Mesenchymal stem cell (in vitro differentiated cells and primary cell): Measurements from ENCODE around the gene OPCML.

Source experiments
- DNase-seq: peaks from one replicate; pipeline ENCODE4 v3.0.0-alpha.2; 2013
- H2AFZ ChIP-seq: one replicate; pipeline ENCODE4 v1.6.1; 2013; ENCODE audit warnings: low read depth, mild to moderate bottlenecking, control low read depth, inconsistent platforms, low read length, moderate library complexity
- H2AK5ac ChIP-seq: 2 replicates; pipeline ENCODE4 v1.6.1; 2013; ENCODE audit warnings: low read length, moderate library complexity, mild to moderate bottlenecking, inconsistent platforms; ENCODE audit not compliant: severe bottlenecking
- H2BK120ac ChIP-seq: one replicate; pipeline ENCODE4 v1.6.1; 2013; ENCODE audit warnings: low read depth, mild to moderate bottlenecking, inconsistent platforms, low read length, moderate library complexity
- H2BK12ac ChIP-seq, 2 experiments: one replicate each; pipeline ENCODE4 v1.6.1; 2013; ENCODE audit warnings: inconsistent platforms in 2 of 2, low read length in 2 of 2, mild to moderate bottlenecking in 2 of 2, moderate library complexity in 2 of 2, control low read depth in 1 of 2
- H2BK15ac ChIP-seq: one replicate; pipeline ENCODE4 v1.6.1; 2013; ENCODE audit warnings: mild to moderate bottlenecking, low read depth, inconsistent platforms; ENCODE audit not compliant: poor library complexity, severe bottlenecking
- H2BK5ac ChIP-seq: 2 replicates; pipeline ENCODE4 v1.6.1; 2013; ENCODE audit warnings: low read depth, mild to moderate bottlenecking, low read length, control low read depth, inconsistent platforms; ENCODE audit not compliant: poor library complexity, severe bottlenecking
- H3K14ac ChIP-seq, 2 experiments: one replicate each; pipeline ENCODE4 v1.6.1; 2013; ENCODE audit warnings: inconsistent platforms in 2 of 2, low read length in 2 of 2, control low read depth in 1 of 2, mild to moderate bottlenecking in 1 of 2, moderate library complexity in 1 of 2
- H3K18ac ChIP-seq, 2 experiments: one replicate each; pipeline ENCODE4 v1.6.1; 2013; ENCODE audit warnings: inconsistent platforms in 2 of 2, low read length in 2 of 2, control low read depth in 1 of 2, low read depth in 1 of 2, mild to moderate bottlenecking in 1 of 2
- H3K23ac ChIP-seq, 2 experiments: one replicate each; pipeline ENCODE4 v1.6.1; 2013; ENCODE audit warnings: inconsistent platforms in 2 of 2, low read length in 2 of 2, mild to moderate bottlenecking in 2 of 2, moderate library complexity in 2 of 2, control low read depth in 1 of 2
- H3K27ac ChIP-seq: 2 replicates; pipeline ENCODE4 v1.5.1; 2013; ENCODE audit warnings: mild to moderate bottlenecking, moderate library complexity, low read length, control low read depth, inconsistent platforms; ENCODE audit not compliant: poor library complexity, severe bottlenecking
- H3K27me3 ChIP-seq, 2 experiments: 2 replicates each; pipeline versions ENCODE4 v1.6.1 to v1.7.0; 2013; ENCODE audit warnings: low read length in 2 of 2, mild to moderate bottlenecking in 2 of 2, moderate library complexity in 2 of 2, control low read depth in 1 of 2, inconsistent platforms in 1 of 2; ENCODE audit not compliant: control insufficient read depth in 1 of 2, insufficient read depth in 1 of 2
- H3K36me3 ChIP-seq, 2 experiments: 2 replicates each; pipeline versions ENCODE4 v1.6.1 to v1.7.0; 2013; ENCODE audit warnings: low read length in 2 of 2, control low read depth in 1 of 2, inconsistent platforms in 1 of 2, low read depth in 1 of 2, mild to moderate bottlenecking in 1 of 2; ENCODE audit not compliant: insufficient read depth in 2 of 2, control insufficient read depth in 1 of 2
- H3K4ac ChIP-seq, 2 experiments: one replicate each; pipeline ENCODE4 v1.6.1; 2013; ENCODE audit warnings: inconsistent platforms in 2 of 2, low read length in 2 of 2, mild to moderate bottlenecking in 2 of 2, moderate library complexity in 2 of 2, control low read depth in 1 of 2, low read depth in 1 of 2
- H3K4me1 ChIP-seq: 2 replicates; pipeline ENCODE4 v1.6.1; 2013; ENCODE audit warnings: low read depth, low read length, control low read depth; ENCODE audit not compliant: control insufficient read depth, insufficient read depth
- H3K4me2 ChIP-seq: 2 replicates; pipeline ENCODE4 v1.6.1; 2013; ENCODE audit warnings: low read length, mild to moderate bottlenecking, inconsistent platforms; ENCODE audit not compliant: poor library complexity, severe bottlenecking
- H3K4me3 ChIP-seq, 2 experiments: 2 replicates each; pipeline versions ENCODE4 v1.5.1 to v1.7.0; 2013; ENCODE audit warnings: low read length in 2 of 2, mild to moderate bottlenecking in 2 of 2, control low read depth in 1 of 2, low read depth in 1 of 2; ENCODE audit not compliant: insufficient read depth in 1 of 2
- H3K79me1 ChIP-seq: replicated peaks from 2 replicates; pipeline ENCODE4 v1.6.1; 2013; ENCODE audit warnings: mild to moderate bottlenecking, control low read depth, low read length, inconsistent platforms; ENCODE audit not compliant: poor library complexity, severe bottlenecking
- H3K9ac ChIP-seq: 2 replicates; pipeline ENCODE4 v1.7.0; 2013; ENCODE audit warnings: mild to moderate bottlenecking, low read length, moderate library complexity
- H3K9me3 ChIP-seq: 2 replicates; pipeline ENCODE4 v1.7.0; 2013; ENCODE audit warnings: mild to moderate bottlenecking, low read length; ENCODE audit not compliant: control insufficient read depth
- H4K8ac ChIP-seq: one replicate; pipeline ENCODE4 v1.6.1; 2013; ENCODE audit warnings: inconsistent platforms, mild to moderate bottlenecking, low read length, moderate library complexity
- H4K91ac ChIP-seq: one replicate; pipeline ENCODE4 v1.6.1; 2013; ENCODE audit warnings: mild to moderate bottlenecking, low read length, inconsistent platforms
- WGBS: methylation state at CpG from one replicate; pipeline ENCODE4 v1.1.7; 2013; ENCODE audit warnings: mixed read lengths; 5-methylcytosine and 5-hydroxymethylcytosine counted together

OPCML gene

GRCh38 chr11:133548641-133549040, 16.3 kb upstream of the OPCML start:
- Histone ChIP-seq H3K4me2 (no peak overlapping the region), H3K4ac (no peak overlapping the region), H3K4me1 (no peaks in the 10 kb centered on the region), H2AFZ (no peak overlapping the region), H3K9me3 (no peaks in the 10 kb centered on the region), H4K8ac (no peak overlapping the region), H3K14ac (no peak overlapping the region), H3K23ac (no peak overlapping the region), H4K91ac (no peak overlapping the region), H3K9ac (no peak overlapping the region), H2BK5ac (no peak overlapping the region), H3K27ac (no peak overlapping the region), H3K36me3 (no peaks in the 10 kb centered on the region), H2BK12ac (no peak overlapping the region), H3K79me1 (no peaks in the 10 kb centered on the region), H2AK5ac (no peak overlapping the region), H3K4me3 (no peak overlapping the region), H2BK15ac (no peak overlapping the region), H2BK120ac (no peak overlapping the region), H3K27me3 (no peaks in the 10 kb centered on the region), H3K18ac (no peak overlapping the region)
- no peak for DNase-seq
- 87% methylated on average over 7 of the region's 7 CpGs for WGBS

GRCh38 chr11:133547808-133548494, 15.7 kb upstream of the OPCML start:
- H3K14ac ChIP-seq = no peak overlapping the region
- DNase-seq = no peak
- no peaks in the 10 kb centered on the region for H3K4me1 ChIP-seq
- no peak overlapping the region for H3K4me3 ChIP-seq
- no peak overlapping the region for H4K8ac ChIP-seq
- H3K79me1 ChIP-seq = no peaks in the 10 kb centered on the region
- H3K9ac ChIP-seq = no peak overlapping the region
- H3K27ac ChIP-seq = no peak overlapping the region
- no peak overlapping the region for H2BK12ac ChIP-seq
- no peaks in the 10 kb centered on the region for H3K9me3 ChIP-seq
- no peak overlapping the region for H4K91ac ChIP-seq
- WGBS = 73% methylated on average over 12 of the region's 12 CpGs
- no peak overlapping the region for H3K4ac ChIP-seq
- no peak overlapping the region for H3K23ac ChIP-seq
- no peak overlapping the region for H2BK15ac ChIP-seq
- H2AFZ ChIP-seq = no peak overlapping the region
- H3K27me3 ChIP-seq = no peaks in the 10 kb centered on the region
- no peaks in the 10 kb centered on the region for H3K36me3 ChIP-seq
- H2BK120ac ChIP-seq = no peak overlapping the region
- no peak overlapping the region for H3K18ac ChIP-seq
- H2BK5ac ChIP-seq = no peak overlapping the region
- no peak overlapping the region for H3K4me2 ChIP-seq
- H2AK5ac ChIP-seq = no peak overlapping the region

GRCh38 chr11:133545199-133545803, 13.0 kb upstream of the OPCML start:
- H3K79me1 ChIP-seq = no peaks in the 10 kb centered on the region
- H3K9me3 ChIP-seq = no peaks in the 10 kb centered on the region
- H3K23ac ChIP-seq = no peak overlapping the region
- H3K27me3 ChIP-seq = no peaks in the 10 kb centered on the region
- no peak overlapping the region for H2BK5ac ChIP-seq
- H2BK15ac ChIP-seq = no peak overlapping the region
- no peak overlapping the region for H3K9ac ChIP-seq
- 66% methylated on average over 7 of the region's 8 CpGs for WGBS
- no peak overlapping the region for H2AFZ ChIP-seq
- no peak overlapping the region for H3K14ac ChIP-seq
- H2BK120ac ChIP-seq = no peak overlapping the region
- no peak overlapping the region for H3K4ac ChIP-seq
- H4K8ac ChIP-seq = no peak overlapping the region
- H3K4me2 ChIP-seq = no peak overlapping the region
- H4K91ac ChIP-seq = no peak overlapping the region
- no peaks in the 10 kb centered on the region for H3K36me3 ChIP-seq
- no peak overlapping the region for H2AK5ac ChIP-seq
- H2BK12ac ChIP-seq = no peak overlapping the region
- no peaks in the 10 kb centered on the region for H3K4me1 ChIP-seq
- no peak overlapping the region for H3K4me3 ChIP-seq
- no peak for DNase-seq
- H3K18ac ChIP-seq = no peak overlapping the region
- no peak overlapping the region for H3K27ac ChIP-seq

DNA sequence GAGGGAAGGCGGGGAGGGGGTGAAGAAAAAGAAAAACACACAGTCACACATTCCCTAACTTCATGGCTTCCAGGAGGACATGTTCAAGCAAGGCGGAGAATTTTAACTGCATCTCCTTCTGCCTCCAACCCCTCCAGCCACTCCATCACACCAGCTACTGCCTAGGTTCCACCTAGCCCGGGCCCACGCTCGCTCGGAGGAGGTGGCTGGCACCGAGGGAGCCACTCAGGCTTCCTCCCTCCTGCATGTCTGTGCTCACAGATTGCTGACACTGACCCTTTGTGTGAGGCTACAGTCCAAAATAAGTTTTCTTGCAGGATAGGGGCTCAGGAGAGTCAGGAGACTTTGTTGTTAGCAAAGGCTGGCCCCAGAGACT, 9.4 kb upstream of the OPCML start:
- Histone ChIP-seq H2BK5ac (no peak overlapping the region), H2BK120ac (no peak overlapping the region), H3K27me3 (no peaks in the 10 kb centered on the region), H2BK12ac (no peak overlapping the region), H3K4me1 (no peaks in the 10 kb centered on the region), H3K18ac (no peak overlapping the region), H3K27ac (no peak overlapping the region), H3K9me3 (no peaks in the 10 kb centered on the region), H3K4ac (no peak overlapping the region), H3K4me2 (no peak overlapping the region), H3K23ac (no peak overlapping the region), H4K91ac (no peak overlapping the region), H3K36me3 (no peaks in the 10 kb centered on the region), H3K9ac (no peak overlapping the region), H4K8ac (no peak overlapping the region), H2AK5ac (no peak overlapping the region), H2BK15ac (no peak overlapping the region), H3K4me3 (no peak overlapping the region), H3K79me1 (no peaks in the 10 kb centered on the region), H3K14ac (no peak overlapping the region), H2AFZ (no peak overlapping the region)
- 45% methylated on average over 6 of the region's 7 CpGs for WGBS
- no peak for DNase-seq
